GM23338 (cell line): ENCODE results near the gene PSMB10. TPM values are rescaled to one million over a fixed set of nuclear protein-coding genes. Genes with fewer than 3 reads are reported as not detected.

ENCODE experiments used
- ATAC-seq: fragments of 200-7000 bp; cut with Tn5 transposase; 3 replicates; pipeline ENCODE4 v1.9.1; 2020
- DNase-seq: peaks from one replicate; pipeline ENCODE4 v3.0.0-alpha.2; 2015; ENCODE audit warnings: low spot score
- H2AFZ ChIP-seq: fragments of 200-600 bp; sonication (generic); 2 replicates; pipeline ENCODE4 v1.8.0; 2016; ENCODE audit warnings: antibody characterized with exemption, mild to moderate bottlenecking, moderate library complexity
- H3F3A ChIP-seq: fragments of 200-600 bp; sonication (generic); replicated peaks from 2 replicates; pipeline ENCODE4 v1.8.0; 2017; ENCODE audit warnings: antibody characterized with exemption, mixed run types, low read depth
- H3K27ac ChIP-seq: fragments of 200-600 bp; sonication (generic); 2 replicates; pipeline ENCODE4 v1.6.1; 2016; ENCODE audit warnings: low read depth
- H3K27me3 ChIP-seq: fragments of 200-600 bp; sonication (generic); 2 replicates; pipeline ENCODE4 v1.8.0; 2016; ENCODE audit warnings: mild to moderate bottlenecking, mixed run types, moderate library complexity; ENCODE audit not compliant: insufficient read depth
- H3K36me3 ChIP-seq: fragments of 200-600 bp; sonication (generic); 2 replicates; pipeline ENCODE4 v1.8.0; 2016; ENCODE audit warnings: mild to moderate bottlenecking; ENCODE audit not compliant: insufficient read depth
- H3K4me1 ChIP-seq: fragments of 200-600 bp; sonication (generic); 2 replicates; pipeline ENCODE4 v1.8.0; 2016; ENCODE audit warnings: mild to moderate bottlenecking, moderate library complexity; ENCODE audit not compliant: insufficient read depth
- H3K4me2 ChIP-seq: fragments of 200-600 bp; sonication (generic); 2 replicates; pipeline ENCODE4 v1.7.1; 2017; ENCODE audit warnings: mixed run types
- H3K4me3 ChIP-seq: fragments of 200-600 bp; sonication (generic); 2 replicates; pipeline ENCODE4 v1.6.1; 2016; ENCODE audit warnings: mixed run types
- H3K79me2 ChIP-seq: fragments of 200-600 bp; sonication (generic); replicated peaks from 2 replicates; pipeline ENCODE4 v1.8.0; 2017; ENCODE audit warnings: mild to moderate bottlenecking; ENCODE audit not compliant: insufficient read depth
- H3K9me2 ChIP-seq: fragments of 200-600 bp; sonication (generic); 2 replicates; pipeline ENCODE4 v1.8.0; 2017; ENCODE audit not compliant: insufficient read depth
- H4K20me1 ChIP-seq: fragments of 200-600 bp; sonication (generic); replicated peaks from 2 replicates; pipeline ENCODE4 v1.8.0; 2017; ENCODE audit warnings: mild to moderate bottlenecking; ENCODE audit not compliant: insufficient read depth
- H3K27ac Mint-ChIP-seq: 2 replicates; pipeline ENCODE4 v1.8.0; 2020; ENCODE audit warnings: inconsistent platforms, mild to moderate bottlenecking, moderate library complexity, mixed read lengths
- H3K27me3 Mint-ChIP-seq: 3 replicates; pipeline ENCODE4 v1.8.0; 2022; ENCODE audit warnings: low read depth, mild to moderate bottlenecking, moderate library complexity, mixed read lengths, inconsistent platforms; ENCODE audit not compliant: insufficient read depth, poor library complexity
- H3K36me3 Mint-ChIP-seq: 3 replicates; pipeline ENCODE4 v1.8.0; 2021; ENCODE audit warnings: low read depth, mild to moderate bottlenecking, inconsistent platforms, moderate library complexity, mixed read lengths
- H3K4me1 Mint-ChIP-seq: 3 replicates; pipeline ENCODE4 v1.8.0; 2020; ENCODE audit warnings: mild to moderate bottlenecking, inconsistent platforms, mixed read lengths
- H3K4me3 Mint-ChIP-seq: 3 replicates; pipeline ENCODE4 v1.8.0; 2021; ENCODE audit warnings: moderate library complexity, mild to moderate bottlenecking, inconsistent platforms, mixed read lengths
- H3K9me3 Mint-ChIP-seq: 3 replicates; pipeline ENCODE4 v1.8.0; 2020; ENCODE audit warnings: moderate library complexity, mild to moderate bottlenecking, inconsistent platforms, mixed read lengths
- CREB1 ChIP-seq: fragments of 250-450 bp; sonication (Bioruptor Pico); IDR thresholded peaks from 2 replicates; pipeline ENCODE4 v1.5.0; 2020; ENCODE audit warnings: low read depth, mild to moderate bottlenecking, moderate library complexity
- EZH2 ChIP-seq: fragments of 200-600 bp; sonication (generic); IDR thresholded peaks from one replicate; pipeline ENCODE4 v1.8.0; 2017; ENCODE audit warnings: antibody characterized with exemption, mild to moderate bottlenecking, low read depth; ENCODE audit not compliant: unreplicated experiment
- EZH2phosphoT487 ChIP-seq: fragments of 200-600 bp; sonication (generic); IDR thresholded peaks from one replicate; pipeline ENCODE4 v1.8.1; 2018; ENCODE audit warnings: antibody characterized with exemption; ENCODE audit not compliant: unreplicated experiment
- JUNB ChIP-seq: IDR thresholded peaks from one replicate; pipeline ENCODE4 v1.6.1; 2016; ENCODE audit warnings: antibody characterized with exemption; ENCODE audit not compliant: unreplicated experiment
- NANOG ChIP-seq: IDR thresholded peaks from 2 replicates; pipeline ENCODE4 v1.6.1; 2016; ENCODE audit warnings: antibody characterized with exemption, borderline replicate concordance
- POLR2AphosphoS5 ChIP-seq: IDR thresholded peaks from 2 replicates; pipeline ENCODE4 v1.6.1; 2016; ENCODE audit warnings: antibody characterized with exemption, low read depth
- ZNF114 ChIP-seq: fragments of 250-450 bp; sonication (Bioruptor Pico); IDR thresholded peaks from 2 replicates; pipeline ENCODE4 v1.5.0; 2020; ENCODE audit warnings: mild to moderate bottlenecking, moderate library complexity
- polyA plus RNA-seq: library from polyadenylated mRNA; unstranded; fragments of >200 nt; fragmentation: Nextera tagmentation; extraction: Ambion mirVana; gene quantifications from 2 replicates; pipeline ENCODE4 v1.2.1, GENCODE V29; 2016
- total RNA-seq: library from RNA; depleted of rRNA; stranded (reverse); fragments of >200 nt; shearing (Covaris generic); gene quantifications from 2 replicates; pipeline ENCODE4 v1.2.3, GENCODE V29; 2014
- TF ChIP-seq, protein P1 (sequence below): IDR thresholded peaks from one replicate; pipeline ENCODE4 v1.6.1; 2018; ENCODE audit warnings: antibody characterized with exemption; ENCODE audit not compliant: unreplicated experiment
- TF ChIP-seq, protein P2 (sequence below), 2 experiments: fragments of 200-600 bp in 1 of 2; sonication (generic) in 1 of 2; conservative IDR thresholded peaks; 2 replicates each; pipeline versions ENCODE4 v1.5.1 to v1.6.1; 2016 to 2017; ENCODE audit warnings: antibody characterized with exemption in 2 of 2, low read depth in 2 of 2, mild to moderate bottlenecking in 2 of 2, moderate library complexity in 1 of 2
- TF ChIP-seq, protein P3 (sequence below): IDR thresholded peaks from 2 replicates; pipeline ENCODE4 v1.6.1; 2016; ENCODE audit warnings: antibody characterized with exemption

The PSMB10 gene
- total and polyA plus RNA-seq, 2 experiments from 2014 or later, result 27.5 to 114 TPM

DNA sequence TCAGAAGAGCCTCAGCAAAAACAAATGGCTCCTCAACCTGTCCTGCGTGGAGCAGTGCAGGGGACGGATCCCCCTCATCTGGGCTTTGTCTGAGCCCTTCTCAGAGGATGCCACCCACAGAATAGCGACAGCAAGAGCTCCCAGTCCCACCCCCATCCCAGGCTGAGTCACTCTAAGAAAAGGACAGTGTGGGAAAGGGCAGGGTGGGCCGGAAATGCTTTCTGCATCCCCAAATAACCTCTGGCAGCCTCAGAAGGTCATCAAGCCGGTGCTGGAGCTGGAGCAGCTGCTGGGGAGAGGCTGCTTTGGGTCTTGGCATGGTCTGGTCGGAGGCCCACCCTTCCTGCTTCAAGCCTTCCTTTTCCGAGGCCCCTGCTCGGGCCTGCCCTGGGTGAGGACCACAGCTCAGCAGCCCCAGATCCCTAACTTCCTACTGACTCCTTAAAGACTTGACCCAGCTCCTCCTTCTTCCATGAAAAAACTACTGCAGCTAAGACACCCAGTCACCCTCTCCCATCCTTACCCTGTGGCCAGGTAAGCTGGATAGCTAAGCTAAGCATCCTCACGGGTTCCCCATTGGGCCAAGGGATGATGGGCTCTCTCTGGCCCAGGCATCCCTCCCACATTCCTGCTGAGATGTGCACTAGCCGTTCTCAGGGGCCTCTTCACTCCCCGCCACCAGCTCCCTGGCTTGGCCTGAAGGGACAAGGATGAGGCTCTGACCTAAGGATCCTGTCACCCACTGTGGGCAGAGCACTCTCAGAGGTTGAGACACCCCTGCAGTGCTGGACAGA lies 23.1 kb upstream of the PSMB10 start (continued):
- TF ChIP-seq EZH2, result no peak
- TF ChIP-seq, protein P1, sequence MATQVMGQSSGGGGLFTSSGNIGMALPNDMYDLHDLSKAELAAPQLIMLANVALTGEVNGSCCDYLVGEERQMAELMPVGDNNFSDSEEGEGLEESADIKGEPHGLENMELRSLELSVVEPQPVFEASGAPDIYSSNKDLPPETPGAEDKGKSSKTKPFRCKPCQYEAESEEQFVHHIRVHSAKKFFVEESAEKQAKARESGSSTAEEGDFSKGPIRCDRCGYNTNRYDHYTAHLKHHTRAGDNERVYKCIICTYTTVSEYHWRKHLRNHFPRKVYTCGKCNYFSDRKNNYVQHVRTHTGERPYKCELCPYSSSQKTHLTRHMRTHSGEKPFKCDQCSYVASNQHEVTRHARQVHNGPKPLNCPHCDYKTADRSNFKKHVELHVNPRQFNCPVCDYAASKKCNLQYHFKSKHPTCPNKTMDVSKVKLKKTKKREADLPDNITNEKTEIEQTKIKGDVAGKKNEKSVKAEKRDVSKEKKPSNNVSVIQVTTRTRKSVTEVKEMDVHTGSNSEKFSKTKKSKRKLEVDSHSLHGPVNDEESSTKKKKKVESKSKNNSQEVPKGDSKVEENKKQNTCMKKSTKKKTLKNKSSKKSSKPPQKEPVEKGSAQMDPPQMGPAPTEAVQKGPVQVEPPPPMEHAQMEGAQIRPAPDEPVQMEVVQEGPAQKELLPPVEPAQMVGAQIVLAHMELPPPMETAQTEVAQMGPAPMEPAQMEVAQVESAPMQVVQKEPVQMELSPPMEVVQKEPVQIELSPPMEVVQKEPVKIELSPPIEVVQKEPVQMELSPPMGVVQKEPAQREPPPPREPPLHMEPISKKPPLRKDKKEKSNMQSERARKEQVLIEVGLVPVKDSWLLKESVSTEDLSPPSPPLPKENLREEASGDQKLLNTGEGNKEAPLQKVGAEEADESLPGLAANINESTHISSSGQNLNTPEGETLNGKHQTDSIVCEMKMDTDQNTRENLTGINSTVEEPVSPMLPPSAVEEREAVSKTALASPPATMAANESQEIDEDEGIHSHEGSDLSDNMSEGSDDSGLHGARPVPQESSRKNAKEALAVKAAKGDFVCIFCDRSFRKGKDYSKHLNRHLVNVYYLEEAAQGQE, result no peak
- TF ChIP-seq, protein P2, sequence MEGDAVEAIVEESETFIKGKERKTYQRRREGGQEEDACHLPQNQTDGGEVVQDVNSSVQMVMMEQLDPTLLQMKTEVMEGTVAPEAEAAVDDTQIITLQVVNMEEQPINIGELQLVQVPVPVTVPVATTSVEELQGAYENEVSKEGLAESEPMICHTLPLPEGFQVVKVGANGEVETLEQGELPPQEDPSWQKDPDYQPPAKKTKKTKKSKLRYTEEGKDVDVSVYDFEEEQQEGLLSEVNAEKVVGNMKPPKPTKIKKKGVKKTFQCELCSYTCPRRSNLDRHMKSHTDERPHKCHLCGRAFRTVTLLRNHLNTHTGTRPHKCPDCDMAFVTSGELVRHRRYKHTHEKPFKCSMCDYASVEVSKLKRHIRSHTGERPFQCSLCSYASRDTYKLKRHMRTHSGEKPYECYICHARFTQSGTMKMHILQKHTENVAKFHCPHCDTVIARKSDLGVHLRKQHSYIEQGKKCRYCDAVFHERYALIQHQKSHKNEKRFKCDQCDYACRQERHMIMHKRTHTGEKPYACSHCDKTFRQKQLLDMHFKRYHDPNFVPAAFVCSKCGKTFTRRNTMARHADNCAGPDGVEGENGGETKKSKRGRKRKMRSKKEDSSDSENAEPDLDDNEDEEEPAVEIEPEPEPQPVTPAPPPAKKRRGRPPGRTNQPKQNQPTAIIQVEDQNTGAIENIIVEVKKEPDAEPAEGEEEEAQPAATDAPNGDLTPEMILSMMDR (conservative IDR thresholded peaks at IDR 0.05; ENCODE audit: low read depth in 2 of 2), result no peak

DNA sequence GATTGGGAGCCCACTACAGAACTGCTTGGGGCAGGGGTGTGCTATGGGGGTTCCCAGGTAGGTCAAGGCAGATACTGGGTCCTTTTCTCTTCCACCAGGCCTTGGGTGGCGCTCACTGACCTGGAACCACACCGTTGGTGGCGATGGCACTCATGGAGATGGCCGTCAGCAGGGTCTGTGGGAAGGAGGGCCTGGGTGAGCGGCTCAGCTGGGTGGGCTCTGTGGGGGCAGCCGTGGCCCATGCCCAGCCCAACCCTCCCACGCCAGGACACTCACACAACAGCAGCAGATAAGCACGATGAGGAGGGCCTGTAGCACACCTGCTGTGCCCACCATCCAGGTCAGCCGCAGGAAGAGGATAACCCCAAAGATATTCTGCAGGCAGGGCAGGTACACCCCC lies 21.0 kb upstream of the PSMB10 start:
- Histone ChIP-seq H3K4me3 (no peak overlapping the region), H4K20me1 (peaks cover 8% of the 10 kb centered on the region; the same call in 1 of the 2 replicates), H3K4me1 (no peaks in the 10 kb centered on the region), H3K4me2 (no peak overlapping the region), H3K79me2 (0 out of 2 replicates have a peak, but pooled peaks cover 2% of the 10 kb centered on the region), H2AFZ (no peak overlapping the region), H3K27ac (no peak overlapping the region), H3K27me3 (no peaks in the 10 kb centered on the region), H3F3A (no peaks in the 10 kb centered on the region), H3K9me2 (no peaks in the 10 kb centered on the region), H3K36me3 (peaks cover 4% of the 10 kb centered on the region; the same call in 1 of the 2 replicates)
- no peaks in the 10 kb centered on the region for H3K9me3 Mint-ChIP-seq
- H3K27me3 Mint-ChIP-seq, result no peaks in the 10 kb centered on the region
- no peak overlapping the region for H3K4me3 Mint-ChIP-seq
- peaks cover 42% of the 10 kb centered on the region for H3K36me3 Mint-ChIP-seq
- DNase-seq, result no peak
- H3K4me1 Mint-ChIP-seq, result no peaks in the 10 kb centered on the region; the same call in 2 of the 3 replicates
- H3K27ac Mint-ChIP-seq, result no peak overlapping the region
- ATAC-seq, result no peak
- TF ChIP-seq CREB1 (no peak), EZH2phosphoT487 (no peak), ZNF114 (no peak), POLR2AphosphoS5 (no peak), NANOG (no peak), JUNB (no peak)
- TF ChIP-seq, protein P3, sequence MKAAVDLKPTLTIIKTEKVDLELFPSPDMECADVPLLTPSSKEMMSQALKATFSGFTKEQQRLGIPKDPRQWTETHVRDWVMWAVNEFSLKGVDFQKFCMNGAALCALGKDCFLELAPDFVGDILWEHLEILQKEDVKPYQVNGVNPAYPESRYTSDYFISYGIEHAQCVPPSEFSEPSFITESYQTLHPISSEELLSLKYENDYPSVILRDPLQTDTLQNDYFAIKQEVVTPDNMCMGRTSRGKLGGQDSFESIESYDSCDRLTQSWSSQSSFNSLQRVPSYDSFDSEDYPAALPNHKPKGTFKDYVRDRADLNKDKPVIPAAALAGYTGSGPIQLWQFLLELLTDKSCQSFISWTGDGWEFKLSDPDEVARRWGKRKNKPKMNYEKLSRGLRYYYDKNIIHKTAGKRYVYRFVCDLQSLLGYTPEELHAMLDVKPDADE, result no peak
- TF ChIP-seq, protein P1, result no peak
